Liver (tissue), 9 donors: ENCODE results near the gene COPZ1. TPM values are rescaled to one million over a fixed set of nuclear protein-coding genes. Genes with fewer than 3 reads are reported as not detected.

Experiments
- DNase-seq: peaks from one replicate; pipeline ENCODE4 v3.0.0-alpha.2; 2017; ENCODE audit warnings: low spot score
- H3K27ac ChIP-seq, 2 donors: one replicate each; pipeline ENCODE4 v1.7.0; 2013; ENCODE audit warnings: inconsistent platforms in 2 of 2, low read length in 2 of 2, control low read depth in 1 of 2, low read depth in 1 of 2, mild to moderate bottlenecking in 1 of 2
- H3K27me3 ChIP-seq, 4 donors: one replicate each; pipeline versions ENCODE4 v1.6.1 to v1.7.0; 2013; ENCODE audit warnings: low read length in 3 of 4, inconsistent platforms in 1 of 4, mild to moderate bottlenecking in 1 of 4, moderate library complexity in 1 of 4; ENCODE audit not compliant: control insufficient read depth in 4 of 4, insufficient read depth in 4 of 4
- H3K36me3 ChIP-seq, 4 donors: one replicate each; pipeline versions ENCODE4 v1.6.1 to v1.7.0; 2013; ENCODE audit warnings: low read length in 3 of 4, mild to moderate bottlenecking in 3 of 4, low read depth in 1 of 4, moderate library complexity in 1 of 4; ENCODE audit not compliant: control insufficient read depth in 4 of 4, insufficient read depth in 3 of 4
- H3K4me1 ChIP-seq, 4 donors: one replicate each; pipeline versions ENCODE4 v1.6.1 to v1.7.0; 2013; ENCODE audit warnings: low read length in 3 of 4, mild to moderate bottlenecking in 3 of 4, moderate library complexity in 1 of 4; ENCODE audit not compliant: control insufficient read depth in 4 of 4, insufficient read depth in 4 of 4
- H3K4me3 ChIP-seq, 3 donors: one replicate each; pipeline versions ENCODE4 v1.6.1 to v1.7.0; 2013; ENCODE audit warnings: low read length in 3 of 3, control low read depth in 1 of 3, low read depth in 1 of 3, mild to moderate bottlenecking in 1 of 3
- H3K9ac ChIP-seq, 2 donors: one replicate each; pipeline ENCODE4 v1.7.0; 2013; ENCODE audit warnings: low read length in 2 of 2, mild to moderate bottlenecking in 2 of 2, moderate library complexity in 2 of 2, control low read depth in 1 of 2, low read depth in 1 of 2
- H3K9me3 ChIP-seq, 4 donors: one replicate each; pipeline versions ENCODE4 v1.6.1 to v1.7.0; 2013; ENCODE audit warnings: low read length in 3 of 4; ENCODE audit not compliant: control insufficient read depth in 4 of 4
- ATF3 ChIP-seq: IDR thresholded peaks from 2 replicates; pipeline ENCODE4 v1.6.1; 2016; ENCODE audit warnings: antibody characterized with exemption
- CTCF ChIP-seq: fragments of 150-350 bp; IDR thresholded peaks from 2 replicates; pipeline ENCODE4 v1.5.1; 2017; ENCODE audit warnings: improper control_type of control experiment, low read depth, low read length; ENCODE audit not compliant: missing input control
- FOXA1 ChIP-seq: IDR thresholded peaks from 2 replicates; pipeline ENCODE4 v1.6.1; 2016; ENCODE audit warnings: antibody characterized with exemption
- GABPA ChIP-seq, 2 donors: IDR thresholded peaks in 1 of 2; conservative IDR thresholded peaks in 1 of 2; 2 replicates each; pipeline ENCODE4 v1.6.1; 2016; ENCODE audit warnings: antibody characterized with exemption in 2 of 2, mild to moderate bottlenecking in 1 of 2, moderate library complexity in 1 of 2
- HNF4G ChIP-seq: IDR thresholded peaks from 2 replicates; pipeline ENCODE4 v1.6.1; 2016; ENCODE audit warnings: antibody characterized with exemption
- JUND ChIP-seq, 2 donors: IDR thresholded peaks; 2 replicates each; pipeline ENCODE4 v1.6.1; 2016; ENCODE audit warnings: antibody characterized with exemption in 2 of 2
- MAX ChIP-seq: IDR thresholded peaks from 2 replicates; pipeline ENCODE4 v1.6.1; 2016; ENCODE audit warnings: antibody characterized with exemption
- REST ChIP-seq: IDR thresholded peaks from 2 replicates; pipeline ENCODE4 v1.6.1; 2016; ENCODE audit warnings: antibody characterized with exemption, mild to moderate bottlenecking
- RXRA ChIP-seq, 2 donors: IDR thresholded peaks; 2 replicates each; pipeline ENCODE4 v1.6.1; 2017 to 2018; ENCODE audit warnings: antibody characterized with exemption in 2 of 2, mild to moderate bottlenecking in 1 of 2
- TAF1 ChIP-seq: conservative IDR thresholded peaks from 2 replicates; pipeline ENCODE4 v1.6.1; 2016; ENCODE audit warnings: antibody characterized with exemption, mild to moderate bottlenecking
- YY1 ChIP-seq: IDR thresholded peaks from 2 replicates; pipeline ENCODE4 v1.6.1; 2016; ENCODE audit warnings: antibody characterized with exemption, mild to moderate bottlenecking
- WGBS: extraction: QIAGEN DNeasy Blood & Tissue Kit; methylation state at CpG from one replicate; pipeline ENCODE4 v1.1.7; 2013; 5-methylcytosine and 5-hydroxymethylcytosine counted together
- polyA plus RNA-seq, 2 donors: library from polyadenylated mRNA; stranded (reverse) in 1 of 2; unstranded in 1 of 2; fragments of 200-250 nt in 1 of 2; fragments of >200 nt in 1 of 2; fragmentation: Nextera tagmentation in 1 of 2; extraction: Ambion mirVana in 1 of 2; gene quantifications; one replicate each; pipeline versions ENCODE4 v1.2.1 to v1.2.3, GENCODE V29; 2013 to 2015
- total RNA-seq, 2 donors: library from RNA; depleted of rRNA; stranded (reverse); fragments of >200 nt; gene quantifications; one replicate each; pipeline ENCODE4 v1.2.3, GENCODE V29; 2014
- TF ChIP-seq, protein P1 (sequence below): IDR thresholded peaks from 2 replicates; pipeline ENCODE4 v1.6.1; 2016; ENCODE audit warnings: antibody characterized with exemption
- donor health status: healthy.
- donor health status: healthy.
- donor health status: healthy.
- donor health status: healthy.
- donor health status: healthy.

COPZ1 gene
- total and polyA plus RNA-seq, 4 donors, result 54.6 to 92.6 (median 79.8) TPM

GRCh38 chr12:54299515-54300224 is 25.3 kb upstream of the COPZ1 start:
- no peak for DNase-seq
- WGBS, result 66% methylated on average over 8 of the region's 8 CpGs
- Histone ChIP-seq H3K9me3 (no peaks in the 10 kb centered on the region), H3K36me3 (no peaks in the 10 kb centered on the region), H3K4me1 (peaks cover 2 to 18% (median 7%) of the 10 kb centered on the region in 4 donors), H3K9ac (no peak overlapping the region), H3K4me3 (no peak overlapping the region), H3K27ac (no peak overlapping the region), H3K27me3 (no peaks in the 10 kb centered on the region)
- no peak for TF ChIP-seq GABPA (IDR thresholded peaks at IDR 0.05 in 1 of 2, conservative IDR thresholded peaks at IDR 0.05 in 1 of 2)
- no peak for TF ChIP-seq ATF3
- no peak for TF ChIP-seq YY1
- TF ChIP-seq, protein P1, sequence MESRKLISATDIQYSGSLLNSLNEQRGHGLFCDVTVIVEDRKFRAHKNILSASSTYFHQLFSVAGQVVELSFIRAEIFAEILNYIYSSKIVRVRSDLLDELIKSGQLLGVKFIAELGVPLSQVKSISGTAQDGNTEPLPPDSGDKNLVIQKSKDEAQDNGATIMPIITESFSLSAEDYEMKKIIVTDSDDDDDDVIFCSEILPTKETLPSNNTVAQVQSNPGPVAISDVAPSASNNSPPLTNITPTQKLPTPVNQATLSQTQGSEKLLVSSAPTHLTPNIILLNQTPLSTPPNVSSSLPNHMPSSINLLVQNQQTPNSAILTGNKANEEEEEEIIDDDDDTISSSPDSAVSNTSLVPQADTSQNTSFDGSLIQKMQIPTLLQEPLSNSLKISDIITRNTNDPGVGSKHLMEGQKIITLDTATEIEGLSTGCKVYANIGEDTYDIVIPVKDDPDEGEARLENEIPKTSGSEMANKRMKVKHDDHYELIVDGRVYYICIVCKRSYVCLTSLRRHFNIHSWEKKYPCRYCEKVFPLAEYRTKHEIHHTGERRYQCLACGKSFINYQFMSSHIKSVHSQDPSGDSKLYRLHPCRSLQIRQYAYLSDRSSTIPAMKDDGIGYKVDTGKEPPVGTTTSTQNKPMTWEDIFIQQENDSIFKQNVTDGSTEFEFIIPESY, result no peak
- TF ChIP-seq REST, result no peak
- no peak for TF ChIP-seq RXRA (IDR thresholded peaks at IDR 0.05)
- TF ChIP-seq CTCF, result no peak
- TF ChIP-seq JUND (IDR thresholded peaks at IDR 0.05), result no peak
- no peak for TF ChIP-seq FOXA1
- no peak for TF ChIP-seq MAX
- no peak for TF ChIP-seq HNF4G
- no peak for TF ChIP-seq TAF1

- Histone ChIP-seq H3K9ac (no peak overlapping the region), H3K4me3 (peak overlapping the region in 1 of 3 donors; percentile 2), H3K36me3 (no peaks in the 10 kb centered on the region), H3K9me3 (no peaks in the 10 kb centered on the region), H3K4me1 (peaks cover 2 to 18% (median 7%) of the 10 kb centered on the region in 4 donors), H3K27me3 (no peaks in the 10 kb centered on the region), H3K27ac (peak overlapping the region in 1 of 2 donors; percentile 28)
- no peak for TF ChIP-seq RXRA (IDR thresholded peaks at IDR 0.05)
- TF ChIP-seq FOXA1, result no peak
- no peak for TF ChIP-seq MAX
- TF ChIP-seq GABPA (IDR thresholded peaks at IDR 0.05 in 1 of 2, conservative IDR thresholded peaks at IDR 0.05 in 1 of 2), result no peak
- peak; percentile 35 for DNase-seq
- WGBS, result 44% methylated on average over 3 of the region's 3 CpGs
Measured at GRCh38 chr12:54300225-54300731, 24.7 kb upstream of the COPZ1 start.
